Measurements from ENCODE around the gene ANXA6.

DNA sequence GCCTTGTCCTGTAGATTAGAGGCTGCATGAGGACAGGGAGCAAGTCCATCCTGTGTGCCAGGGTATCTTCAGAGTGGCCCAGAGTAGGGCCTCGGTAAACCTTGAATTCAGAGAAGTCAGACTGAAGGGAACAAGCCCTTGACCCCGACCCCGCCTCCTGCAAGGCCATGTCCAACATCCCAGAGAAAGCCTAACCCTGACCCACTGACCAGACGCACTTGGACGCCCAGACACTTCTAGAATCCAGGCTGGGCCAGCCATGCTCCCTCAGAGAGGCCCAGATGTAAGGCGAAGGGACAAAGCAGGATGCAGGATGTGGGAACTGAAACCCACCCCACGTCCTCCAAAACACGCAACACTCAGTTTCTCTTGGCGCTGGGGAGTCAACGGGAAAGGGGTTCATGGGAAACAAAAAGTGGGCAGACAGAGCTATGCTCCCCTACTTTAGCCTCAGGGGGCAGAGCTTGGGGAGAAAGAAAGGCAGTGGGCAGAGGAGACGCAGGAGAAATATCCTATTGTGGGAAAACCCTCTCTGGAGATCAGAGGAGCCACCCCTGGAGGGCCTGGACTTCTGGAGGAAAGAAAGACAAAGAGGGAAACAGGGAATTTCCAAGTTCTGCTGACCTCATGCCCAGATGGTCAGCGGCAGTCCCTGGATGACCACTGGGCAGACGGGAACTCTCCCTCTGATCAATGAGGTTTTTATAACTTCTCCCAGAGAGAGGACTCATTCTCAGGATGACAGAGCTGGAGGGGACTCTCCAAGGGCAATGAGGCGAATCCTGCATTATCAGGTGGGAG, 89.7 kb downstream of the ANXA6 start:
- no peak for TF ChIP-seq TCF7L2 (IDR thresholded peaks at IDR 0.05; ENCODE audit: borderline replicate concordance, low read depth, low read length)
- no peak for TF ChIP-seq ZNF624 (tag by site-specific recombination; IDR thresholded peaks at IDR 0.05)
- TF ChIP-seq, protein P1, sequence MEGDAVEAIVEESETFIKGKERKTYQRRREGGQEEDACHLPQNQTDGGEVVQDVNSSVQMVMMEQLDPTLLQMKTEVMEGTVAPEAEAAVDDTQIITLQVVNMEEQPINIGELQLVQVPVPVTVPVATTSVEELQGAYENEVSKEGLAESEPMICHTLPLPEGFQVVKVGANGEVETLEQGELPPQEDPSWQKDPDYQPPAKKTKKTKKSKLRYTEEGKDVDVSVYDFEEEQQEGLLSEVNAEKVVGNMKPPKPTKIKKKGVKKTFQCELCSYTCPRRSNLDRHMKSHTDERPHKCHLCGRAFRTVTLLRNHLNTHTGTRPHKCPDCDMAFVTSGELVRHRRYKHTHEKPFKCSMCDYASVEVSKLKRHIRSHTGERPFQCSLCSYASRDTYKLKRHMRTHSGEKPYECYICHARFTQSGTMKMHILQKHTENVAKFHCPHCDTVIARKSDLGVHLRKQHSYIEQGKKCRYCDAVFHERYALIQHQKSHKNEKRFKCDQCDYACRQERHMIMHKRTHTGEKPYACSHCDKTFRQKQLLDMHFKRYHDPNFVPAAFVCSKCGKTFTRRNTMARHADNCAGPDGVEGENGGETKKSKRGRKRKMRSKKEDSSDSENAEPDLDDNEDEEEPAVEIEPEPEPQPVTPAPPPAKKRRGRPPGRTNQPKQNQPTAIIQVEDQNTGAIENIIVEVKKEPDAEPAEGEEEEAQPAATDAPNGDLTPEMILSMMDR (tag by site-specific recombination; IDR thresholded peaks at IDR 0.05), result no peak
- TF ChIP-seq, protein P2, sequence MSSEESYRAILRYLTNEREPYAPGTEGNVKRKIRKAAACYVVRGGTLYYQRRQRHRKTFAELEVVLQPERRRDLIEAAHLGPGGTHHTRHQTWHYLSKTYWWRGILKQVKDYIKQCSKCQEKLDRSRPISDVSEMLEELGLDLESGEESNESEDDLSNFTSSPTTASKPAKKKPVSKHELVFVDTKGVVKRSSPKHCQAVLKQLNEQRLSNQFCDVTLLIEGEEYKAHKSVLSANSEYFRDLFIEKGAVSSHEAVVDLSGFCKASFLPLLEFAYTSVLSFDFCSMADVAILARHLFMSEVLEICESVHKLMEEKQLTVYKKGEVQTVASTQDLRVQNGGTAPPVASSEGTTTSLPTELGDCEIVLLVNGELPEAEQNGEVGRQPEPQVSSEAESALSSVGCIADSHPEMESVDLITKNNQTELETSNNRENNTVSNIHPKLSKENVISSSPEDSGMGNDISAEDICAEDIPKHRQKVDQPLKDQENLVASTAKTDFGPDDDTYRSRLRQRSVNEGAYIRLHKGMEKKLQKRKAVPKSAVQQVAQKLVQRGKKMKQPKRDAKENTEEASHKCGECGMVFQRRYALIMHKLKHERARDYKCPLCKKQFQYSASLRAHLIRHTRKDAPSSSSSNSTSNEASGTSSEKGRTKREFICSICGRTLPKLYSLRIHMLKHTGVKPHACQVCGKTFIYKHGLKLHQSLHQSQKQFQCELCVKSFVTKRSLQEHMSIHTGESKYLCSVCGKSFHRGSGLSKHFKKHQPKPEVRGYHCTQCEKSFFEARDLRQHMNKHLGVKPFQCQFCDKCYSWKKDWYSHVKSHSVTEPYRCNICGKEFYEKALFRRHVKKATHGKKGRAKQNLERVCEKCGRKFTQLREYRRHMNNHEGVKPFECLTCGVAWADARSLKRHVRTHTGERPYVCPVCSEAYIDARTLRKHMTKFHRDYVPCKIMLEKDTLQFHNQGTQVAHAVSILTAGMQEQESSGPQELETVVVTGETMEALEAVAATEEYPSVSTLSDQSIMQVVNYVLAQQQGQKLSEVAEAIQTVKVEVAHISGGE (tag by site-specific recombination; conservative IDR thresholded peaks at IDR 0.05; ENCODE audit: low read depth), result no peak
- no peak for TF ChIP-seq HOXA7 (CRISPR knock-in tag; IDR thresholded peaks at IDR 0.05; ENCODE audit: borderline replicate concordance)
- TF ChIP-seq, protein P3, sequence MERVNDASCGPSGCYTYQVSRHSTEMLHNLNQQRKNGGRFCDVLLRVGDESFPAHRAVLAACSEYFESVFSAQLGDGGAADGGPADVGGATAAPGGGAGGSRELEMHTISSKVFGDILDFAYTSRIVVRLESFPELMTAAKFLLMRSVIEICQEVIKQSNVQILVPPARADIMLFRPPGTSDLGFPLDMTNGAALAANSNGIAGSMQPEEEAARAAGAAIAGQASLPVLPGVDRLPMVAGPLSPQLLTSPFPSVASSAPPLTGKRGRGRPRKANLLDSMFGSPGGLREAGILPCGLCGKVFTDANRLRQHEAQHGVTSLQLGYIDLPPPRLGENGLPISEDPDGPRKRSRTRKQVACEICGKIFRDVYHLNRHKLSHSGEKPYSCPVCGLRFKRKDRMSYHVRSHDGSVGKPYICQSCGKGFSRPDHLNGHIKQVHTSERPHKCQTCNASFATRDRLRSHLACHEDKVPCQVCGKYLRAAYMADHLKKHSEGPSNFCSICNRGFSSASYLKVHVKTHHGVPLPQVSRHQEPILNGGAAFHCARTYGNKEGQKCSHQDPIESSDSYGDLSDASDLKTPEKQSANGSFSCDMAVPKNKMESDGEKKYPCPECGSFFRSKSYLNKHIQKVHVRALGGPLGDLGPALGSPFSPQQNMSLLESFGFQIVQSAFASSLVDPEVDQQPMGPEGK (tag by site-specific recombination; IDR thresholded peaks at IDR 0.05), result no peak
- no peak for TF ChIP-seq ZNF354C (tag by site-specific recombination; IDR thresholded peaks at IDR 0.05; ENCODE audit: borderline replicate concordance, low read depth)

Measured in HEK293 (cell line).